Inflammatory macrophage (primary cell): ENCODE data around the gene OAS1.
A peak's percentile ranks its signal among the peaks of the same experiment; 100 is the strongest.
"Not testable (repeated sequence)": the region's sequence is repeated elsewhere in the genome, so short reads cannot be mapped to it uniquely, and the experiment has no call there.

Source experiments
- DNase-seq, 2 donors: peaks; one replicate each; pipeline ENCODE4 v3.0.0-alpha.2; 2020 to 2022

The OAS1 gene

GRCh38 chr12:112900298-112901145, 6.2 kb upstream of the OAS1 start:
- peak; percentile 67 to 71 for DNase-seq

DNA sequence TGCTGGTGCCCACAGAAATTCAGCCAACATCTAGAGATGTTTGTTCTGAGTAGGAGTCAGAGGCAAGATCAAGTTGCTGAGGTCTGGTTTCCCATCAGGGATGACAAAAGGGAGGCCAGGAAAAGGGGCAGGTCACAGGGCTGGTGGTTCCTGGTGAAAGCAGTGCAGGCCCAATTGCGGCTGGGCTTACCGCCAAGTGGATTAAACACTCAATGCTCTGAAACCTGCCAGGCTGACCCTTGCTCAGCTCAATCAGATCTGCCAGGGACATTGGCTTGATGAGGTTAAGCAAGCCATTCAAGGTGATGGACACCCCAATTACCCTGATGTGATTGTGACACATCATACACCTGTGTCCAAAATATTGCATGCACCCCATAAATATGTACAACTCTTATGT, 5.5 kb upstream of the OAS1 start:
- DNase-seq = no peak

DNA sequence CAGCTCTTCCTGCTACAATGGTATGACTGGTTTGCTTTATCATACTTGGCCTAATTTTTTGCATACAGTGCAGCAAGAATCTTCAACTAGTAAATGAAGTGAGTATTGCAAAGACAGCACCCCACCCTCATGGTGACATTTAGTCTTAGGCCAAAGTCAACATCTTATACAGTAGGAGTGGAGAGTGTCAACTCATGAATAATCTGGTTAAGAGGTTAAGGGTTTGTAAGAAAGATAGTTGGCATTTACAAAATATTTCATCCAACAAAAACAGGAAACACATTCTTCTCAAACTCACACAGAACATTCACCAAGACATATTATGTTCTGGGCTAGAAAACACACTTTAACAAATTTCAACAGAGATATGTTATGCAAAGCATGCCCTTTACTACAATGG, 2.2 kb upstream of the OAS1 start:
- DNase-seq = peak in 1 of 2 donors; percentile 17

DNA sequence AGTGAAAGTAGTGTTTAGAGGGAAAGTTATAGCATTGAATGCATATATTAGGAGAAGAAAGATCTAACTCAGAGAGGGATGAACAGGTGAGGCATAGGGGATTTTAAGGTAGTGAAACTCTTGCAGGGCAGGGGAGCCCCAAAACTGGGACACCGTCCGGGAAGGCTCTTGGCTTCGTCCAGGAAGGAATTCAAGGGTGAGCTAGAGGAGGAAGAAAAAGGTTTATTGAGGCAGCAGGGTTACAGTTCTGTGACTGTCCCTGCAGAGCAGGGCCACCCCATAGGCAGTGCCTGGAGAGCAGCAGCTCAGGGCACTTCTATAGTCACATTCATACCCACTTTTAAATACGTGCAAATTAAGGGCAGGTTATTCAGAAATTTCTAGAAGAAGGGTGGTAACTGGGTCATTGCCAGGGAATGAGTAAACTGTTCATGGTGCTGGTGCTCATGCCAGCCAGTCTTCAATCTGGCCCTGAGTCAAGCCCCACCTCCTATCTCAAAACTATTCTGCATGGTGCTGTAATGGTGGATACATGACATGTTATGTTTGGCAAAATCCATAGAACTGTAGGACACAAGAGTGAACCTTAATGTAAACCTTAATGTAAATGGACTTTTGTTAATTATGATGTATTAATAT, 1.2 kb upstream of the OAS1 start:
- no peak for DNase-seq

GRCh38 chr12:112907415-112908157, 824 bp downstream of the OAS1 start:
- DNase-seq = peak; percentile 73 to 86

DNA sequence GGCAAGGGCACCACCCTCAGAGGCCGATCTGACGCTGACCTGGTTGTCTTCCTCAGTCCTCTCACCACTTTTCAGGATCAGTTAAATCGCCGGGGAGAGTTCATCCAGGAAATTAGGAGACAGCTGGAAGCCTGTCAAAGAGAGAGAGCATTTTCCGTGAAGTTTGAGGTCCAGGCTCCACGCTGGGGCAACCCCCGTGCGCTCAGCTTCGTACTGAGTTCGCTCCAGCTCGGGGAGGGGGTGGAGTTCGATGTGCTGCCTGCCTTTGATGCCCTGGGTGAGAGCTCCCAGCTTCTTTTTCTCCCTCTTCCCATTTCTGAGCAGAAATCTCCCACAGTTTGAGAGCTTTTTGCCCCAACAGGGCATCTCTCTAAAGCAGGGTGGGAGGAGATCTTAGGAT, 1.8 kb downstream of the OAS1 start:
- DNase-seq = no peak

DNA sequence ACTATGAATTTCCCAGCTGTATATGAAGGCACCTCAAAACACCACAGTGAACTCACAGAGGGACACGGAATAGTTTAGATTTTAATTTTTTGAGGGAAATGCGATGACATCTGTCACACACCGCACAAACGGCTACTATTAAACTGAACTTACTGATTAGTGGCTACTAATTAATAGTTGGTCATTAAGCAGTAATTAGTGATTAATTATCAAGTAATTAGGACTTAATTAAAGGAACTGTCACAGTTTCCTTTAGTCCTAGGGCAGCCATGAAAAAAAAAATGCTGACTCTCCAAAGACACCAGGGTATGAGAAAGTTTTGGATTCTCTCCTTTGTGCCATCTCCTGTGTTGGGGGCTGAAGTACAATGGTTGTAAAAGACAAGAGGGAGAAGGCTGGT, 2.9 kb downstream of the OAS1 start:
- no peak for DNase-seq

DNA sequence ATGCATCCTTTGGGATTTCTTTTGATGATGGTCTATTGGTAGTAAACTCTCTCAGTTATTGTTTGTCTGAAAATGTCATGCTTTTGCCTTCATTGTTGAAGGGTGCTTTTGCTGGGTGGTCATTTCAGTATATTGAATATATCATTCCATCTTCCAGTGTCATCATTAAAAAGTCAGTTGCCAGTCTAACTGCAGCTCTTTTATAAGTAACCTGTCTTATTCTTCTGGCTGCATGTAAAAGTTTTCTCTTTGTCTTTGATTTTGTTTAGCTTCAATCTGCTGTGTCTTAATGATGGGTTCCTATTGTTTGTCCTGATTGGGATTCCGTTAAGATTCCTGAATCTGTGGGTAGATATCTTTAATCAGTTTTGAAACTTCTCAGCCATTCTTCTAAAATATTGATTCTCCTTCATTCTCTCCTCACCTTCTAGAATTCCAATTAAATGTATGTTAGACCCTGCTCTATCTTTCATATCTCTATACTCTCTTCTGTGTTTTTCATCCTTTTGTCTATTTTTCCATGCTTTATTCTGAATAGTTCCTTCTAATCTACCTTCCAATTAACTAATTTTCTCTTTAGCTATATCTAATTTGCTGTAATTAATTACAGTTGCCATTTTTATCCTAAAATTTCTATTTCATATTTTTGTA, 6.4 kb downstream of the OAS1 start:
- no peak for DNase-seq

GRCh38 chr12:112913888-112914287, 7.1 kb downstream of the OAS1 start:
- not testable (repeated sequence) for DNase-seq

GRCh38 chr12:112916270-112916669, 9.5 kb downstream of the OAS1 start:
- no peak for DNase-seq

DNA sequence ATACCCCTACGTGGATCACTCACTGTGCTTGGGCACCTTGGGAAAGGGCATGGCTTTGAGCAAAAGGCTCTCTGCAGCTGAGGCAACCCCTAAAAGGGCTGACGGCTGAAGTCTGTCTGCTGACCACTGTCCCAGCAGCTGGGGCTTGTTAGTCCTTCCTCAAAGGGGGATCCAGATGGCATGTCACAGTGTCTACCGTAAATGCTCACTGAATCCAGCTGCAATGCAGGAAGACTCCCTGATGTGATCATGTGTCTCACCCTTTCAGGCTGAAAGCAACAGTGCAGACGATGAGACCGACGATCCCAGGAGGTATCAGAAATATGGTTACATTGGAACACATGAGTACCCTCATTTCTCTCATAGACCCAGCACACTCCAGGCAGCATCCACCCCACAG, 12.4 kb downstream of the OAS1 start:
- DNase-seq = no peak

DNA sequence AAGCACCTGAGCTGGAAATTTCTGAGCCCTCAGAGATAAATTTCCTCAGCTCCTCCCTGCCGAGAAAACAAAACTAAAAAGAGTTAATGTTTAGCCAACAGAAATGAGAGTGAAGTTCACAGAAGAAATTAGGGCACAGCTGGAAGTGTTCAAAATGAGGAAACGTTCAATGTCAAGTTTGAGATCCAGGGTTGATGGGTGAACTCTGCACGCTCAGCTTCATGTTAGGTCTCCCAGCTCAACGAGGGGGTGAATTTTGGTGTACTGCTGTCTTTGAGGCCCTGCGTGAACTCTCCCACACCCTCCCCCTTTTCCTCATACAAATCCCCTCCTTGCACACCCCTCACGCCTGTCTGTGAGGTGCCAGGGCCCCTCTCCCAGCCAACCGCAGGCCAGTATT, 18.2 kb downstream of the OAS1 start:
- DNase-seq = no peak

DNA sequence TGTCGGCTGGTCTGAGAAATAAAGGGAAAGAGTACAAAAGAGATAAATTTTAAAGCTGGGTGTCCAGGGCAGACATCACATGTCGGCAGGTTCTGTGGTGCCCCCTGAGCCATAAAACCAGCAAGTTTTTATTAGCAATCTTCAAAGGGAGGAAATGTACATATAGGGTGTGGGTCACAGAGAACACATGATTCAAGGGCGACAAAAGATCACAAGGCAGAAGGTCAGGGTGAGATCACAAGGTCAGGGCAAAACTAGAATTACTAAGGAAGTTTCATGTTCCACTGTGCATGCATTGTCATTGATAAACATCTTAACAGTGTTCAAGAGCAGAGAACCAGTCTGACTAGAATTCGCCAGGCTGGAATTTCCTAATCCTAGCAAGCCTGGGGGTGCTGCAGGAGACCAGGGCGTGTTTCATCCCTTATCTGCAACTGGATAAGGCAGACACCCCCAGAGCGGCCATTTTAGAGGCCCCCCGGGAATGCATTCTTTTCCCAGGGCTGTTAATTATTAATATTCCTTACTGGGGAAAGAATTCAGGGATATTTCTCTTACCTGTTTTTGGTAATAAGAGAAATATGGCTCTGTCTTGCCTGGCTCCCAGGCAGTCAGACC, 19.8 kb downstream of the OAS1 start:
- not testable (repeated sequence) for DNase-seq

DNA sequence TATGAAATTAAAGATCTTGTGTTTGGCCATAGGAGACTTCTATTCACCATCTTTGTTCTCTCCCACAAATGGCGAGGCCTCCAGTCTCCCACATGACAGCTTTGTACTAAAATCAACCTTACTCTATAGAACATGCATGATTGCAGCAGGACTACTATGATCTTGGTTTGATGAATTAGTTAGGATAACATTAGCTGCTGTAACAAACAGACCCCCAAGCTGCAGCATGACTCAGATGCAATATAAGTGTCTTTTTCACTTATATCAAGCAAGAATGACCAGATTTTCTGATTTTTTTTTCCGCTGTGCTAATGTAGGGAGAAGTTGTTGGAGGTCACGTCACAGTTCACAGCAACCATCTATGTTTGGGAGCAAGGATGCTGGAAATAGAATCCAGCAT, 20.7 kb downstream of the OAS1 start:
- DNase-seq = no peak

- DNase-seq = no peak
Observed at GRCh38 chr12:112927925-112928324, 21.2 kb downstream of the OAS1 start.

DNA sequence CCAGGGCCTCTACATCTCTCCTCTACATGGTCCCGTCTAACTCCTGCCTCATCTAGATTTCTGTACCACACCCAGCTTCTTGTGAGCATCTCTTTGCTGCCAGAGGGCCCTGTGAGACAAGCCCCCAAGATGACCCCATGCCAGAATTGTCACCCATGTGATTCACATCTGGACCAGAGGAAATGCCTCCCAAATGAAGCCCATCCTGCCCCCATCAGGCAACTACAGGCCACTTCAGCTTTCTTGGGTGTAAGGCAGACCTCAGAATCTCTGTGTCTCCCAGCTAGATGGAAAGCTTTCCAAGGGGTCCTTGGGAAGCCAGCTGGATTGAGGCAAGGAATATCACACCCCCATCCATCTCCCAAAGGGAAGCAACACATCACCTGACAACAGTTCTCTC, 22.2 kb downstream of the OAS1 start:
- DNase-seq = no peak

GRCh38 chr12:112929715-112930114, 23.0 kb downstream of the OAS1 start:
- DNase-seq = no peak

DNA sequence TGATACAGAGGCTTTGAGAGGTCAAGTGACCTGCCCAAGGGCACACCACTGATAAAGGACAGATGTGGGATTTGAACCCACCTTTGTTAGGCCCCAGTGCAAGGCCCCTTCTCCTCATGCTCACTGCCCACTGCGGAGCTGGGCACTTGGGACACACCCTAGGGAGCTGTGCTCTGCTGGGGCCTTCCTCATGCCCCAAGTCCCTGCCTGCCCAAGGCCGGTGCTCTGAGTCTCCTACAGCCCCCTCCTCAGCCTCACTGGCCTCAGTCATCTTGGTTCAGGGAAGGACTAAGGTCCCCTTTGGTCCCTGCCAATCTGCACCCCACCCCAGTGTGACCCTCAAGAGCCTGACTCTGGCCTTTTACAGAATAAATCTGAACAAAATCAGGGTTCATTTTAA, 23.6 kb downstream of the OAS1 start:
- no peak for DNase-seq

DNA sequence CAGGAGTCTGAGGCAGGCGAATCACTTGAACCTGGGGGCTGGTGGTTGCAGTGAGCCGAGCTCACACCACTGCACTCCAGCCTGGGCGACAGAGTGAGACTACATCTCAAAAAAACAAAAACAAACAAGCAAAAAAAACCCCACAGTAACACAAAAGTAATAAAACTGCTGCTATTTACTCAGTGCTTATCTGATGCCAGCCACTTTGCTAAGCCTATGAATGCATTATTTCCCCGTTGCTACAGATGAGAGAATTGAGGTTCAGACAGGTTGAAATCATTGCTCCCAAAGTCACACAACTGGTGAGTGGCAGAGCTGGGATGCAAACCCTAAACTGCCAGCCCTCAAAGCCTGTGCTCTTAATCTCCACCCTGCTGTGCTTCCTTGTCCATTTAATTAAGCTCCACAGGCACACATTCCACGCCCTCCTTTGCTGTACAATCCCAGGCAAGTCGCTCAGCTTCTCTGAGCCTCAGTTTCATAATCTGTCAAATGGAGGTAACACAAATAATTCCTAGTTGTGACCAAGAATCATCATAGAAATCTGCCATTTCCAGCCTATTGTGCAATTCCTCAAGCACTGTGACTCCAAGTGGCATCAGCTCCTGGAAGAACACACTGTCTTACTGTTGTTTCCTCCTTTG, 25.8 kb downstream of the OAS1 start:
- DNase-seq = no peak

- DNase-seq = peak; percentile 24 to 59
Observed at GRCh38 chr12:112933129-112933505, 26.4 kb downstream of the OAS1 start.

- DNase-seq = no peak
Observed at GRCh38 chr12:112936264-112936663, 29.5 kb downstream of the OAS1 start.

- DNase-seq = no peak
Observed at GRCh38 chr12:112936927-112937326, 30.2 kb downstream of the OAS1 start.
